ENCODE measurements around the gene PRICKLE3. TPM values are rescaled to one million over a fixed set of nuclear protein-coding genes. Genes with fewer than 3 reads are reported as not detected.

Gene PRICKLE3
- polyA plus RNA-seq, 4 donors: 2.5 to 6.2 (median 4.6) TPM

Other genes with a start within 250 kb of the PRICKLE3 start
- gene OTUD5, start 228.8 kb downstream of the PRICKLE3 start, polyA plus RNA-seq (ENCODE audit: insufficient read length in 4 of 4): 10 to 100 TPM; 59.8 to 67.2 (median 63.9) TPM
- 1 to 10 TPM; 2.7 to 6.6 (median 3.5) TPM for gene KCND1, start 214.5 kb downstream of the PRICKLE3 start, polyA plus RNA-seq (ENCODE audit: insufficient read length in 4 of 4)
- 10 to 100 TPM; 40.3 to 72.8 (median 55.5) TPM for gene GRIPAP1, start 184.1 kb downstream of the PRICKLE3 start, polyA plus RNA-seq (ENCODE audit: insufficient read length in 4 of 4)
- 10 to 100 TPM; 26.8 to 38.4 (median 34.1) TPM for gene TFE3, start 143.0 kb downstream of the PRICKLE3 start, polyA plus RNA-seq (ENCODE audit: insufficient read length in 4 of 4)
- 10 to 100 TPM in 3 of 4 donors, 1 to 10 TPM in 1; 9.5 to 16.5 (median 11.1) TPM for gene CCDC120, start 127.4 kb downstream of the PRICKLE3 start, polyA plus RNA-seq (ENCODE audit: insufficient read length in 4 of 4)
- 10 to 100 TPM; 37.7 to 54.3 (median 42.0) TPM for gene PRAF2, start 112.4 kb downstream of the PRICKLE3 start, polyA plus RNA-seq (ENCODE audit: insufficient read length in 4 of 4)
- gene WDR45, start 106.5 kb downstream of the PRICKLE3 start, polyA plus RNA-seq (ENCODE audit: insufficient read length in 4 of 4): 10 to 100 TPM; 48.4 to 61.6 (median 55.6) TPM
- 10 to 100 TPM; 20.5 to 25.1 (median 23.1) TPM for gene GPKOW, start 62.6 kb downstream of the PRICKLE3 start, polyA plus RNA-seq (ENCODE audit: insufficient read length in 4 of 4)
- 1 to 10 TPM; 3.5 to 8.5 (median 4.0) TPM for gene MAGIX, start 23.6 kb downstream of the PRICKLE3 start, polyA plus RNA-seq (ENCODE audit: insufficient read length in 4 of 4)
- 10 to 100 TPM; 14.8 to 42.3 (median 37.5) TPM for gene PLP2, start 14.5 kb downstream of the PRICKLE3 start, polyA plus RNA-seq (ENCODE audit: insufficient read length in 4 of 4)
- 1 to 10 TPM; 2.5 to 3.9 (median 3.0) TPM for gene SYP, start 13.8 kb upstream of the PRICKLE3 start, polyA plus RNA-seq (ENCODE audit: insufficient read length in 4 of 4)
- gene CACNA1F, start 47.0 kb upstream of the PRICKLE3 start, polyA plus RNA-seq (ENCODE audit: insufficient read length in 4 of 4): under 1 TPM; 0.03 to 0.70 (median 0.11) TPM
- gene CCDC22, start 49.1 kb upstream of the PRICKLE3 start, polyA plus RNA-seq (ENCODE audit: insufficient read length in 4 of 4): 10 to 100 TPM; 11.2 to 22.5 (median 16.7) TPM
- under 1 TPM; 0.66 to 0.85 (median 0.79) TPM for gene FOXP3, start 78.3 kb upstream of the PRICKLE3 start, polyA plus RNA-seq (ENCODE audit: insufficient read length in 4 of 4)
- gene PPP1R3F, start 83.4 kb upstream of the PRICKLE3 start, polyA plus RNA-seq (ENCODE audit: insufficient read length in 4 of 4): 10 to 100 TPM in 1 of 4 donors, 1 to 10 TPM in 3; 4.8 to 11.5 (median 5.0) TPM
- not detected for gene GAGE10, start 117.3 kb upstream of the PRICKLE3 start, polyA plus RNA-seq (ENCODE audit: insufficient read length in 4 of 4)
- gene GAGE12J, start 135.7 kb upstream of the PRICKLE3 start, polyA plus RNA-seq (ENCODE audit: insufficient read length in 4 of 4): not detected
- under 1 TPM in 1 of 4 donors, not detected in 3; 0.99 TPM for gene GAGE13, start 145.2 kb upstream of the PRICKLE3 start, polyA plus RNA-seq (ENCODE audit: insufficient read length in 4 of 4)